Vagina (tissue), 2 donors: ENCODE measurements around the gene TENM4.

ENCODE experiments used
- CTCF ChIP-seq, 3 experiments: fragments of 450-650 bp in 2 of 3; fragments of 200-600 bp in 1 of 3; sonication (generic) in 1 of 3; IDR thresholded peaks; one replicate each; pipeline ENCODE4 v1.5.1; 2017 to 2019; ENCODE audit warnings: antibody characterized with exemption in 3 of 3, mild to moderate bottlenecking in 2 of 3, moderate library complexity in 2 of 3
- POLR2A ChIP-seq, 2 donors: fragments of 450-650 bp; IDR thresholded peaks; one replicate each; pipeline ENCODE4 v1.6.1; 2017; ENCODE audit warnings: antibody characterized with exemption in 2 of 2, mild to moderate bottlenecking in 2 of 2, moderate library complexity in 2 of 2

DNA sequence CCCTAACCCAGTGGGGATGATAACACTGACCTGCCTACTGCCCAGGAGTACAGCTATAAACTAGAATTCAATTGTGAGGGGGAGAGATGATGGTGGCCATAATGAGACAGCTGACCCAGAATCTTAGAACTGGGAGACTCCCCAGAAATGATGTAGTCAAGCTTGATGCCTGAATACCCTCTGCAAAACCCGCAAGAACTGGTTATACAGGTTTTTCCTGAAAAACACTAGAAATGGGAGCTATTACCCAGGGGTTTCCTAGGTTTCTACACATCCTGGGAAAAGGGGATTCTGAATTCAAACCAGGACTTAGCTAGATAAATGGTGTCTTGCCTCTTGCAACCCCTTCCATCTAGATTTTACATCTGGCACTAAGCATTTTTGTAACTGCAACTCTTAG lies 752.4 kb downstream of the TENM4 start:
- no peak for TF ChIP-seq POLR2A (IDR thresholded peaks at IDR 0.05)
- no peak for TF ChIP-seq CTCF (IDR thresholded peaks at IDR 0.05)
